Activated naive CD4-positive, alpha-beta T cell treated with anti-CD3 and anti-CD28 coated beads for 36 hours (primary cell): ENCODE data around the gene WNT4. TPM values are rescaled to one million over a fixed set of nuclear protein-coding genes. Genes with fewer than 3 reads are reported as not detected.

Experiments
- CTCF ChIA-PET: fragments of 350-600 bp; sonication (Branson Sonifier 250); formaldehyde crosslinking; loops from one replicate; lab custom pipeline; 2021; ENCODE audit warnings: antibody characterized with exemption; lab: Charles Lee
- DNase-seq: peaks from one replicate; pipeline ENCODE4 v3.0.0-alpha.2; 2020
- H3K27ac Mint-ChIP-seq: one replicate; pipeline ENCODE4 v1.8.0; 2021; ENCODE audit warnings: mild to moderate bottlenecking, mixed read lengths
- H3K27me3 Mint-ChIP-seq: one replicate; pipeline ENCODE4 v1.8.0; 2021; ENCODE audit warnings: low read depth, mixed read lengths
- H3K36me3 Mint-ChIP-seq: one replicate; pipeline ENCODE4 v1.8.0; 2021; ENCODE audit warnings: low read depth, mixed read lengths
- H3K4me1 Mint-ChIP-seq: one replicate; pipeline ENCODE4 v1.8.0; 2021; ENCODE audit warnings: low read depth, mixed read lengths
- H3K4me3 Mint-ChIP-seq: one replicate; pipeline ENCODE4 v1.8.0; 2021; ENCODE audit warnings: mild to moderate bottlenecking, moderate library complexity, mixed read lengths
- H3K9me3 Mint-ChIP-seq: one replicate; pipeline ENCODE4 v1.8.0; 2021; ENCODE audit warnings: mixed read lengths
- intact Hi-C: fragments of 100-400 bp; cut with micrococcal nuclease; formaldehyde crosslinking; loops from one replicate; pipeline ENCODE4 v1.15.1; 2023
- total RNA-seq, 2 experiments: library from RNA; stranded (reverse); gene quantifications; one replicate each; pipeline ENCODE4 v1.2.3, GENCODE V29; 2021

WNT4 gene
- total RNA-seq, 2 experiments from 2014 or later = not detected

GRCh38 chr1:22077728-22078127 lies 65.2 kb downstream of the WNT4 start:
- H3K36me3 Mint-ChIP-seq = peaks cover 32% of the 10 kb centered on the region
- intact Hi-C loops = loop anchor here (2.0 kb wide), 1 partner anchor 25 kb away; the partner anchor contains the start of gene CDC42
- H3K4me1 Mint-ChIP-seq = peaks cover 85% of the 10 kb centered on the region
- no peaks in the 10 kb centered on the region for H3K27me3 Mint-ChIP-seq
- no peaks in the 10 kb centered on the region for H3K9me3 Mint-ChIP-seq
- DNase-seq = no peak
- H3K4me3 Mint-ChIP-seq = no peak overlapping the region
- H3K27ac Mint-ChIP-seq = peak overlapping the region; percentile 42
- CTCF ChIA-PET = no interaction called here

- peak overlapping the region; percentile 80 for H3K27ac Mint-ChIP-seq
- H3K27me3 Mint-ChIP-seq = no peaks in the 10 kb centered on the region
- H3K4me1 Mint-ChIP-seq = peaks cover 87% of the 10 kb centered on the region
- H3K9me3 Mint-ChIP-seq = no peaks in the 10 kb centered on the region
- CTCF ChIA-PET = no interaction called here
- no peak for DNase-seq
- intact Hi-C loops = loop anchor here (2.0 kb wide), 1 partner anchor 24 kb away; the partner anchor contains the start of gene CDC42
- H3K4me3 Mint-ChIP-seq = no peak overlapping the region
- peaks cover 29% of the 10 kb centered on the region for H3K36me3 Mint-ChIP-seq
Measured at GRCh38 chr1:22076346-22076745, 66.6 kb downstream of the WNT4 start.

- H3K4me3 Mint-ChIP-seq = no peak overlapping the region
- CTCF ChIA-PET = no interaction called here
Measured at GRCh38 chr1:22075718-22076117, 67.2 kb downstream of the WNT4 start.

GRCh38 chr1:22074803-22075202 lies 68.1 kb downstream of the WNT4 start:
- Mint-ChIP-seq H3K4me1 (peaks cover 89% of the 10 kb centered on the region), H3K36me3 (peaks cover 36% of the 10 kb centered on the region), H3K9me3 (no peaks in the 10 kb centered on the region), H3K27me3 (no peaks in the 10 kb centered on the region), H3K4me3 (no peak overlapping the region), H3K27ac (peak overlapping the region; percentile 11)
- DNase-seq = no peak
- CTCF ChIA-PET = no interaction called here
- intact Hi-C loops = no loop called here

More at GRCh38 chr1:22075718-22076117, 67.2 kb downstream of the WNT4 start:
- Mint-ChIP-seq H3K27ac (peak overlapping the region; percentile 80), H3K9me3 (no peaks in the 10 kb centered on the region), H3K36me3 (peaks cover 32% of the 10 kb centered on the region), H3K4me1 (peaks cover 87% of the 10 kb centered on the region), H3K27me3 (no peaks in the 10 kb centered on the region)
- intact Hi-C loops = loop anchor here (2.0 kb wide), 1 partner anchor 23 kb away; the partner anchor contains the start of gene CDC42
- no peak for DNase-seq

GRCh38 chr1:22071511-22071910 lies 71.4 kb downstream of the WNT4 start:
- CTCF ChIA-PET = interaction anchor here (0.6 kb wide), 1 partner anchor 12 kb away, joined by 3 read pairs; no protein-coding TSS in a partner anchor

More at GRCh38 chr1:22071511-22071910, 71.4 kb downstream of the WNT4 start:
- intact Hi-C loops = no loop called here
- no peak overlapping the region for H3K4me3 Mint-ChIP-seq
- H3K27me3 Mint-ChIP-seq = no peaks in the 10 kb centered on the region
- peak overlapping the region; percentile 20 for H3K27ac Mint-ChIP-seq
- no peaks in the 10 kb centered on the region for H3K9me3 Mint-ChIP-seq
- no peak for DNase-seq
- H3K36me3 Mint-ChIP-seq = peaks cover 18% of the 10 kb centered on the region
- H3K4me1 Mint-ChIP-seq = peaks cover 81% of the 10 kb centered on the region

Other genes with a start within 250 kb of the WNT4 start
- gene HSPG2, start 205.8 kb downstream of the WNT4 start, total RNA-seq = 1 to 10 TPM; 4.5 to 4.9 TPM
- gene CELA3B, start 166.1 kb downstream of the WNT4 start, total RNA-seq = not detected
- not detected for gene CELA3A, start 141.4 kb downstream of the WNT4 start, total RNA-seq
- 100 to 1,000 TPM; 318 to 322 TPM for gene CDC42, start 90.4 kb downstream of the WNT4 start, total RNA-seq